Brain microvascular endothelial cell (primary cell): ENCODE measurements around the gene ZMYND15.

Experiments
- DNase-seq: peaks from one replicate; pipeline ENCODE4 v3.0.0-alpha.2; 2020
- H3K27ac ChIP-seq: fragments of 250-450 bp; sonication (Bioruptor Pico); 2 replicates; pipeline ENCODE4 v1.5.1; 2020; ENCODE audit warnings: mild to moderate bottlenecking, moderate library complexity
- H3K27me3 ChIP-seq: fragments of 250-450 bp; sonication (Bioruptor Pico); replicated peaks from 2 replicates; pipeline ENCODE4 v1.5.1; 2020; ENCODE audit warnings: mild to moderate bottlenecking
- H3K36me3 ChIP-seq: fragments of 250-450 bp; sonication (Bioruptor Pico); replicated peaks from 2 replicates; pipeline ENCODE4 v1.5.1; 2020; ENCODE audit warnings: mild to moderate bottlenecking
- H3K4me3 ChIP-seq: 2 replicates; pipeline ENCODE4 v1.5.1; 2011; ENCODE audit warnings: low read depth, mild to moderate bottlenecking, control low read depth, low read length, moderate library complexity
- in situ Hi-C: cut with HindIII; loops from 2 replicates; pipeline ENCODE4 v1.10.0; 2017; ENCODE audit warnings: low sequenced_read_pairs, low pct_ligation_motif_present
- TF ChIP-seq, protein P1 (sequence below): IDR thresholded peaks from 2 replicates; pipeline ENCODE4 v1.5.1; 2011; ENCODE audit warnings: low read depth, mild to moderate bottlenecking, moderate library complexity, low read length, control low read depth, inconsistent platforms; ENCODE audit errors: missing control alignments

The ZMYND15 gene

DNA sequence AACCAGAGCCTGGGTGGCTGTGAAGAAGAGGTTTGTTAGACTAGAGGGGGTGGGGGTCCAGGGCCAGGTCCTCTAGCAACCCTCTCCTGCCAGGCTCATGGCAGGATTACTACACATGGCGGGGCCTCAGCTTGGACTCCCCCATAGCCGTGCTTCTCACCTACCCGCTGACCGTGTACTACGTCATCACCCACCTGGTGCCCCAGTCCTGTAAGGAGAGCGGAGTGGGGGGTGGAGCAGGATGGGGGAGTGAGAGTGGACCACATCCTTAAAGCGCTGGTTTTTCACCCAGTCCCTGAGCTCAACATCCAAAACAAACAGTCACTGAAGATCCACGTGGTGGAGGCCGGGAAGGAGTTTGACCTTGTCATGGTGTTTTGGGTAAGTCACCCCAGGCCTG lies 4.3 kb downstream of the ZMYND15 start:
- Histone ChIP-seq H3K27ac (no peak overlapping the region), H3K4me3 (no peak overlapping the region), H3K36me3 (no peaks in the 10 kb centered on the region), H3K27me3 (peaks cover 21% of the 10 kb centered on the region)
- DNase-seq = no peak
- TF ChIP-seq, protein P1, sequence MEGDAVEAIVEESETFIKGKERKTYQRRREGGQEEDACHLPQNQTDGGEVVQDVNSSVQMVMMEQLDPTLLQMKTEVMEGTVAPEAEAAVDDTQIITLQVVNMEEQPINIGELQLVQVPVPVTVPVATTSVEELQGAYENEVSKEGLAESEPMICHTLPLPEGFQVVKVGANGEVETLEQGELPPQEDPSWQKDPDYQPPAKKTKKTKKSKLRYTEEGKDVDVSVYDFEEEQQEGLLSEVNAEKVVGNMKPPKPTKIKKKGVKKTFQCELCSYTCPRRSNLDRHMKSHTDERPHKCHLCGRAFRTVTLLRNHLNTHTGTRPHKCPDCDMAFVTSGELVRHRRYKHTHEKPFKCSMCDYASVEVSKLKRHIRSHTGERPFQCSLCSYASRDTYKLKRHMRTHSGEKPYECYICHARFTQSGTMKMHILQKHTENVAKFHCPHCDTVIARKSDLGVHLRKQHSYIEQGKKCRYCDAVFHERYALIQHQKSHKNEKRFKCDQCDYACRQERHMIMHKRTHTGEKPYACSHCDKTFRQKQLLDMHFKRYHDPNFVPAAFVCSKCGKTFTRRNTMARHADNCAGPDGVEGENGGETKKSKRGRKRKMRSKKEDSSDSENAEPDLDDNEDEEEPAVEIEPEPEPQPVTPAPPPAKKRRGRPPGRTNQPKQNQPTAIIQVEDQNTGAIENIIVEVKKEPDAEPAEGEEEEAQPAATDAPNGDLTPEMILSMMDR = no peak
- in situ Hi-C loops = no loop called here

DNA sequence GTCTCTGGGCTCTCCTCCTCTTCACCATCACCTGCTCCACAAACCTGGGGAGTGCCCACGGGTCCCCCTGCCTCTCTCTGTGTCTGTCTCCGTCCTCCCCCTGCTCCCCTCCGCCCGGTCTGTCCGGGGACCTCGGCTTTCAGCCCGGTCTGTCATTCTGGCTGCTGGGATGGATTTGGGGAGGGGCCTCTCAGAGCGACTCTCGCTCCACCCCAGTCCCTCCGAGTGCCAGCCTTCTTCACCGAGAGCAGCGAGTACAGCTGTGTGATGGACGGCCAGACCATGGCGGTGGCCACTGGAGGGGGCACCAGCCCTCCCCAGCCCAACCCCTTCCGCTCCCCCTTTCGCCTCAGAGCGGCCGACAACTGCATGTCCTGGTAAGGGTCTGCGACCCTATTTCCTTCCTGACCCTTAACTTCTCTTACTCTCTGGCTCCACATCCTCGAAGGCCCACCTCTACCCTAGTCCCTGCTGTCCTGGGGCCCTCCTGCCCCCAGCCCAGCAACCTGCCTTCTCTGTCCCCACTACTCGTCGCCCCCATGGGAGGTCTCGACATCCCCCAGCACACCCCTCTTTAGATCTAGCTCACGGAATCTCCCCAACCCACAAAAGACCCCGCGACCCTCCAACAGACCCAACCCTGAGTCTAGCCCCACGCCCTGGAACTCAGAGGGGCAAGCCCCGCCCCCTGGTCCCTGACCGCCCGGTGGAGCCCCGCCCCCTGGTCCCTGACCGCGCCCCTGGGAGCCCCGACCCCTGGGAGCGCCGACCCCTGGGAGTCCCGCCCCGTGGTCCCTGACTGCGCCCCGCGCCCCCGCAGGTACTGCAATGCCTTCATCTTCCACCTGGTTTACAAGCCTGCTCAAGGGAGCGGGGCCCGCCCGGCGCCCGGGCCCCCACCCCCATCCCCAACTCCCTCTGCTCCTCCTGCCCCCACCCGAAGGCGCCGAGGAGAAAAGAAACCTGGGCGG lies 5.7 kb downstream of the ZMYND15 start:
- Histone ChIP-seq H3K36me3 (no peaks in the 10 kb centered on the region), H3K4me3 (no peak overlapping the region), H3K27me3 (peaks cover 14% of the 10 kb centered on the region), H3K27ac (no peak overlapping the region)
- DNase-seq = no peak
- in situ Hi-C loops = no loop called here
- TF ChIP-seq, protein P1 = no peak

DNA sequence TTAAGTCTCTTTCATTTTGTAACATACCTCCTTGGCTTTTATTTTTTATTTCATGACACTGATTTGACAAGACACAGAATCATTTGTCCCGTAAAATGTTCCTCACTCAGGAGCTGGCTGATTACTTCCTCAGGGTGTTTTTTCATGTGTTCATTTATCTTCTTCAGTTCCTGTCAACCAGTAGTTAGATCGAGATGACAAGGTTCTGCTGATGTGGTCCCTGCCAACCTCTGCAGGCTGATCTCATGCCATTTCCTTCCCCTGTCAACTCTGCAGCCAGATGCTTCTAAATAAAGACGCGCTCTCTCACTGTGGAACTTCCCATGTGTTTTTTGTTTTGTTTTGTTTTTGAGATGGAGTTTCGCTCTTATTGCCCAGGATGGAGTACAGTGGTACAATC lies 8.2 kb downstream of the ZMYND15 start:
- in situ Hi-C loops = no loop called here
- TF ChIP-seq, protein P1 = no peak

DNA sequence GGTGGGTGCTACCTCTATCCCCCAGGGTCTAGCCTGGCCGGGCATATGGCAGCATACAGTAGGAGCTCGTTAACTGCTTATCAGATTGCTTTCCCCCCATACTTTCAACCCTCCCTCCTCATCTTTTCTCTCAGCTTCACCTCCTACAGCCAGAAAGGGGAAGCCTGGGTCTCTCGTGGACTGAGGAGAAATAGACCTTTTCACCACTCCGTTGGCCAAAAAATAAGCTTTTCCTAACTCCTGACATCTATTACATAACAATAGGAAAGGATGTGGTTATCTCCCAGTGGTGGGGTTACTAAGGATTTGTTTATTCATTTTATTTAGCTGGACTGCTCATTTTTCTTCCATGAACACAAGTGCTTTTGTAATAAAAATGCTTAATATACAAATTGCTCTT lies 9.1 kb downstream of the ZMYND15 start:
- Histone ChIP-seq H3K36me3 (no peaks in the 10 kb centered on the region), H3K27ac (no peak overlapping the region), H3K4me3 (no peak overlapping the region), H3K27me3 (peaks cover 15% of the 10 kb centered on the region)
- TF ChIP-seq, protein P1 = no peak
- no peak for DNase-seq
- in situ Hi-C loops = no loop called here

More for the DNA sequence above, 8.2 kb downstream of the ZMYND15 start:
- Histone ChIP-seq H3K27me3 (peaks cover 14% of the 10 kb centered on the region), H3K4me3 (no peak overlapping the region), H3K27ac (no peak overlapping the region), H3K36me3 (no peaks in the 10 kb centered on the region)
- no peak for DNase-seq

DNA sequence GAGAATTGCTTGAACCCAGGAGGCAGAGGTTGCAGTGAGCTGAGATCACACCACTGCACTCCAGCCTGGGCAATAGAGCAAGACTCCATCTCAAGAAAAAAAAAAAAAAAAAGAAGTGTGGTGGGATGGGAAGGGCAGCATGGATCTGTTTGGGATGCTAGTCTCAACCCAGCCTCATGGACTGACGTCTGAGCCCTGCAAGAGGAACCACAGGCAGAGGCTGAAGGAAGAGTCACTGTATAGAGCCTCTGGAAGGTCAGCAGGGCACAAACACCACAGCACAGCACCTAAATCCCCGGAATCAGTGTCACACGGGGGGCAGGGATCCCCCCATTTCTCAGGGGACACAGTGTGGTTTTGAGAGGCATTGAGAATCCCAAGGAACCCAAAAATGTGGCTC lies 11.0 kb downstream of the ZMYND15 start:
- in situ Hi-C loops = no loop called here
- Histone ChIP-seq H3K4me3 (no peak overlapping the region), H3K36me3 (no peaks in the 10 kb centered on the region), H3K27ac (no peak overlapping the region), H3K27me3 (peaks cover 8% of the 10 kb centered on the region)
- TF ChIP-seq, protein P1 = no peak
- no peak for DNase-seq
